Stimulated activated CD4-positive, alpha-beta T cell treated with anti-CD3 and anti-CD28 coated beads, TNF-alpha, amount 100 ng/mL, for 4 hours (primary cell): ENCODE measurements around the gene SDR9C7.
"Not testable (repeated sequence)": the region's sequence is repeated elsewhere in the genome, so short reads cannot be mapped to it uniquely, and the experiment has no call there.

ENCODE experiments used
- DNase-seq, 3 experiments: peaks; one replicate each; pipeline ENCODE4 v3.0.0-alpha.2; 2020; ENCODE audit warnings: low read depth in 3 of 3

The SDR9C7 gene

GRCh38 chr12:56933826-56934625 lies at the start of gene SDR9C7:
Gene SDR9C7, minus strand, starts transcription at chr12:56934408. Its CDS starts 147 bp downstream, at chr12:56934261.
- no peak for DNase-seq

- no peak for DNase-seq
Observed at GRCh38 chr12:56983386-56983785, 49.2 kb upstream of the SDR9C7 start.

- not testable (repeated sequence) for DNase-seq
Observed at GRCh38 chr12:56982578-56983236, 48.5 kb upstream of the SDR9C7 start.

GRCh38 chr12:56980941-56981530 lies 46.8 kb upstream of the SDR9C7 start:
- DNase-seq = no peak

- no peak for DNase-seq
Observed at GRCh38 chr12:56980268-56980667, 46.1 kb upstream of the SDR9C7 start.

GRCh38 chr12:56979628-56980027 lies 45.4 kb upstream of the SDR9C7 start:
- DNase-seq = no peak

GRCh38 chr12:56978397-56979138 lies 44.4 kb upstream of the SDR9C7 start:
- DNase-seq = no peak

- not testable (repeated sequence) for DNase-seq
Observed at GRCh38 chr12:56977361-56977760, 43.2 kb upstream of the SDR9C7 start.

- DNase-seq = not testable (repeated sequence)
Observed at GRCh38 chr12:56974224-56974623, 40.0 kb upstream of the SDR9C7 start.

- DNase-seq = not testable (repeated sequence)
Observed at GRCh38 chr12:56968910-56969309, 34.7 kb upstream of the SDR9C7 start.

- not testable (repeated sequence) for DNase-seq
Observed at GRCh38 chr12:56965997-56966642, 31.9 kb upstream of the SDR9C7 start.

- DNase-seq = not testable (repeated sequence)
Observed at GRCh38 chr12:56965124-56965523, 30.9 kb upstream of the SDR9C7 start.

- DNase-seq = not testable (repeated sequence)
Observed at GRCh38 chr12:56963557-56963956, 29.3 kb upstream of the SDR9C7 start.

- not testable (repeated sequence) for DNase-seq
Observed at GRCh38 chr12:56962247-56962646, 28.0 kb upstream of the SDR9C7 start.

GRCh38 chr12:56958422-56958821 lies 24.2 kb upstream of the SDR9C7 start:
- DNase-seq = no peak

- DNase-seq = no peak
Observed at GRCh38 chr12:56957229-56958052, 23.2 kb upstream of the SDR9C7 start, which contains the start of gene RDH16. Gene RDH16, minus strand, starts transcription at chr12:56957608. Its CDS starts 146 bp downstream, at chr12:56957462.

- DNase-seq = no peak
Observed at GRCh38 chr12:56955631-56956256, 21.5 kb upstream of the SDR9C7 start.

- DNase-seq = no peak
Observed at GRCh38 chr12:56954958-56955355, 20.7 kb upstream of the SDR9C7 start.

- DNase-seq = no peak
Observed at GRCh38 chr12:56954057-56954957, 20.1 kb upstream of the SDR9C7 start.
